ENCODE results near the gene GFER. TPM values are rescaled to one million over a fixed set of nuclear protein-coding genes. Genes with fewer than 3 reads are reported as not detected.
"Not testable (repeated sequence)": the region's sequence is repeated elsewhere in the genome, so short reads cannot be mapped to it uniquely, and the experiment has no call there.

GFER gene
- total RNA-seq (ENCODE audit: insufficient read depth, low replicate concordance): 12.0 TPM

DNA sequence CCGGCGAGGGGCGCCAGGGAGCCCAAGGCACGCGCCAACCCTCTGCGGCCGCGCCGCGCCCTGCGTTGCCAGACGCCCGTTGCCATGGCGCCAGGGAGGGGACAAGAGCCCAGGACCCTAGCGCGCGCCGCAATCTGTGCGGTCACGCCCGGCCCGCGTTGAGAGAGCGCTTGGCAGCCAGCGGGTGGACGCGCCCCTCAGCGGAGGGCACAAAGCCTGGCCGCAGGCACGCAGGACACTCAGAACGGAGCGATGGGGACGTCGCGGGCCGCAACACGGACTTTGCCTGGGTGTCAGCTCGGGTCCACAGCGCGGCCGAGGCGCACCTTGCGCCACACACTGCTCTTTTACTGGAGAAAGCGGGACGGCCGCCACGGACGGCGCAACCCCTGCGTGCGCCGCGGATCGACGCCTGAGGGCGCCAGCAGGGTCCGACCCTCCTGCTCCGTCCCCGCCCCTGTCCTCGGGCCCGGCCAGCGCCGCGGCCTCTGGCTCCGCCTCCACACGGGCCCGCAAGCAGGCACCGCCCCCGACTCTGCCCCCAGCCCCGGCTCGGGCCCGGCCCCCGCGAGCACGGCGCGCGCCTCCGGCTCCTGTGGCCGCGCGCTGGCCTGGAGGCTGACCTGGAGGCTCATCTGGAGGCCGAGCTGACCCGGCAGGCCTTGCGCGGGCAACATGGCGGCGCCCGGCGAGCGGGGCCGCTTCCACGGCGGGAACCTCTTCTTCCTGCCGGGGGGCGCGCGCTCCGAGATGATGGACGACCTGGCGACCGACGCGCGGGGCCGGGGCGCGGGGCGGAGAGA lies at the start of gene GFER:
Gene GFER (plus strand): TSS at position 650 of the 803 bp plus-strand sequence. CDS start 26 bp downstream, at position 676.
- DNase-seq (ENCODE audit: low spot score): peak; percentile 94

DNA sequence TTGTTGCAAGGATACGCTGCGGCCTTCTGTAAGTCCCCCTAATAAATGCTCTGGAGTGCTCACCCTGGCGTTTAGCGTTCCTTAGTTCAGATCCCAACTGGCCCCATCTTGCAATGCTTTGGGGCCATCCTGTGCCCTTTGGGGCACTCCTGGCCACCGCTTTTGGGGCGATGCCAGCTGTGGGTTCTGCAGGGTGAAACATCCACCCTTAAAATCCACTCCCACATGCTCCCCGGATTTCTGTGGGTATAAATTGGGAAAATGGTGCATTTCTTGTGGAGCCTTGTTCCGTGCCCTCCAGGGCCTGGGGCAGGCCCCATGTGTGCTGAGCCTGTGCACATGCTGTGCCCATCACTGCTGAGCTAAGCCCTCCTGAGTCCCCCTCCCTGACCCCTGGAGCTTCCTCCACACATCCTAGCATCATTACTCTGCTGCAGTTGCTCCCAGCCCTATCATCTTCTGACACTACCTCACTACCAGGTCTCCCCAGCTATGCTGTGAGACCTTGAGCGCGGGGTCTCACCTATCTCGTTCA lies 47.0 kb upstream of the GFER start:
- DNase-seq (ENCODE audit: low spot score): no peak

DNA sequence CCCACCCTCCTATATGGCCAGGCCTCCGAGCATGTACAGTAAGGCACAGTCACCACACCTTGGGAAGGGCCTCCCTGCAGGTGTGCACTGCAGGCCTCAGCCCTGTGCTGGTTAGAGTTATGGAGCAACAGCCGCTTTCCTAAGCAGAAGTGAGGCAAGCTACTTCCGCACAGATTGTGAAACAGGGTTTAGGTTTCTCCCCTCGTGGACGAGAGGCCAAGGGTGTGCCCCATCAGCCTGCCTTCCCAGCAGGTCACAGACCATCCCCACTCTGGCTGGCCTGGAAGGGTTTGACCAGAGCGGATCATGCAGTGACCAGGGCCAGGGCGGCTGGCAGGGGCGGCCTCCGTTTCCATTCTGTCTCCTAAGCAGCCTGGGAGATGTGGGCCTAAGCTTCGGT lies 45.7 kb upstream of the GFER start:
- no peak for DNase-seq (ENCODE audit: low spot score)

DNA sequence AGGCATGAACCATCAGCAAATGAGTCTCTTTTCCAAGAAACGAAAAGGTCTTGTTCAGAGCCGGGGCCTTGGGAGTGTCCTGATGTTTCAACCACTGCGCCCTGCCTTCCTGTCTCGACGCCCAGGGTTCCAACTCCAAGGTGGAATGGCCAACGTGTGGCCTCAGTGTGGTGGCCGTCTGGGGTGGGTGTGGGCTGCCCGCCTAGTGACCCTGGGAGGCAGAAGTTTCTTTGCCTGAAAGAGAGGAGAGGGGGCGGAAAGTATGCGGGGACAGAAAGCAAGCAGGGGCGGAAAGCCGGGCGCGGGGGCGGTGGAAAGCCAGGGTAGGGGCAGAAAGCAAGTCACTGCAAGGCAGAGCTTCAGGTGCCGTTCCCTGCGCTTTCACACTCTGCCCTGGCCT lies 45.1 kb upstream of the GFER start:
- no peak for DNase-seq (ENCODE audit: low spot score)

DNA sequence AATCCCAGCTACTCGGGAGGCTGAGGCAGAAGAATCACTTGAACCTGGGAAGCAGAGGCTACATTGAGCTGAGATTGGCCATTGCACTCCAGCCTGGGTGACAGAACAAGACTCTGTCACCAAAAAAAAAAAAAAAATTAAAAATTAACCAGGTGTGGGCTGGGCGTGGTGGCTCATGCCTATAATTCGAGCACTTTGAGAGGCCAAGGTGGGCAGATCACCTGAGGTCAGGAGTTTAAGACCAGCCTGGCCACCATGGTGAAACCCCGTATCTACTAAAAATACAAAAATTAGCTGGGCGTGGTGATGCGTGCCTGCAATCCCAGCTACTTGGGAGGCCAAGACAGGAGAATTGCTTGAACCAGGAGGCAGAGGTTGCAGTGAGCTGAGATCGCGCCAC lies 44.2 kb upstream of the GFER start:
- not testable (repeated sequence) for DNase-seq (ENCODE audit: low spot score)

DNA sequence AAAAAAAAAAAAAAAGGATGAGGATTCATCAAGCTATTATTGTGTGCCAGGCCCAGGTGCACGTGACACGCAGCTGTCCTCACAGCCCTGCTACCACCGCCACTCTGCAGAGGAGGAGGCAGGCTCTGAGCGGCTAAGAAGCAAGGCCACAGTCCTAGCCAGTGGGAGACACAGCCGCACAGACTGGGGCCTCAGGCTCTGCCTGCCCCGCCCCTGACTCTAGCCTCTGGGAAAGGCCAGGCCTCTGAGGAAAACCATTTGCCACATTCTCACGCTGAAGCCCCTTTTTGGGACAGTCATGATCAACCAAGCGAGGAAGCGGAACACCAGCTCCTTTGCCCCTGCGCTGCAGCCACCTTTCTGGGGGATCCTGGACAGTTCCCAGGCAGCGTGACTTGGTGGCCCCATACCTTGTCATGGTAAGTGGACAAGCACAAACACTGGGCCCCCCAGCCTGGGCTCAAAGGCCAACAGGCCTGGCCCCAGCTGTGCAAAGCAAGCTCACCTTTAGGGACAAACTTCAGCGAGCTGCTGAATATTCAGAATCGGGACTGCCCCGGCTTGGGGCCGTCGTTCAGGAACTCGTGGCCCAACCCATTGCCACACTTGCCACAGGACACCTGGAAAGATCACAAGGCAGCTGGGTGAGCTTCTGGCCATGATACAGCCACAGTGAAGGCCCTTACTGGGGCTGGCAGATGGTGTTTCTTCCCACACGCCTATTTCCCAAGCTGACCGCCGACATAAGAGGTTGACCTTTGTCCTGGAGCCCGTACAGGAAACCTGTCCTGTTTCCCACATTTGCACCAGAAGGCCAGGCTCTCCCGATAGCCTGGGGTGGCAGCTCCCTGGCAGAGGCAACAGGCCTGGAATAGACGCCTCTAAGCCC lies 43.5 kb upstream of the GFER start:
- no peak for DNase-seq (ENCODE audit: low spot score)

DNA sequence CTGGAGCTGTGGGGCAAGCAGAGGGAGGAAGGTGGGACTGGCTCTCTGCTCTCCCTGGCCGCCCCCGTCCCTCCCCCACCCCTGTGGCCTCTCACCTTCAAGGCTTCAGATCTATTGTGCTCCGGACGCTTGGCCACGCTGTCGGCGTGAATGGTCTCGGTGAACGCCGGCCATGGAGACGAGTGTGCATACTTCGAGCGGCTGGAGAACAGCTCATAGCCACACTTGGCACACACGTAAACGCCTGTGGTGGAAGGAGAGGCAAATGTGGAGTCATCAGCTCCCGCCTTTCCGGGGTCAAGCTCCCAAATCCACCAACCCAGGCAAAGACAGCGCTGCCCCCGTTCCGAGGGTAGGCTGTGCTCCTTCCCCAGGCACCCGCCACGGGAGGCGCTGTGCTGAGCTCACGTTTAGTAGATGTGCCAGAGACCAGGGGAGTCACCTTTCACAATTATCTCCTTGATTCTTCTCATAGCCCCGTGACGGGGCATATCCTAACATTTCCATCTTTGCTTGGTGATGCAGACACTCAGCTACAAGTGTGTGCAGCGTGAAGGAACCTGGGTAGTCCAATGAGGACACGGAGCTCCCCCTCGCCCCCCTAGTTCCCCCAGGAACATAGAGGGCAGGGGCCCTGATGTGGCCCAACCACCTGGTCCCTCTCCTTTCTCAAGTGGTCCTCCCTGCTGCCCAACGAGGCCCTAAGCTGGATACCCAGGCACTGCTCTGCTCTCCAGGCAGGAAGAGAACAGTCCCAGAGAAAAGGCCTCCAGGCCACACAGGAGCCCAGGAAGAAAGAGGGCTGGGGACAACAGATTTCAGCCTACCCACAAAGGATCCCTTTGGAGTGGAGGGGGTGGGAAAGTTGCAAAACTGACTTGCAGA lies 42.6 kb upstream of the GFER start:
- no peak for DNase-seq (ENCODE audit: low spot score)

DNA sequence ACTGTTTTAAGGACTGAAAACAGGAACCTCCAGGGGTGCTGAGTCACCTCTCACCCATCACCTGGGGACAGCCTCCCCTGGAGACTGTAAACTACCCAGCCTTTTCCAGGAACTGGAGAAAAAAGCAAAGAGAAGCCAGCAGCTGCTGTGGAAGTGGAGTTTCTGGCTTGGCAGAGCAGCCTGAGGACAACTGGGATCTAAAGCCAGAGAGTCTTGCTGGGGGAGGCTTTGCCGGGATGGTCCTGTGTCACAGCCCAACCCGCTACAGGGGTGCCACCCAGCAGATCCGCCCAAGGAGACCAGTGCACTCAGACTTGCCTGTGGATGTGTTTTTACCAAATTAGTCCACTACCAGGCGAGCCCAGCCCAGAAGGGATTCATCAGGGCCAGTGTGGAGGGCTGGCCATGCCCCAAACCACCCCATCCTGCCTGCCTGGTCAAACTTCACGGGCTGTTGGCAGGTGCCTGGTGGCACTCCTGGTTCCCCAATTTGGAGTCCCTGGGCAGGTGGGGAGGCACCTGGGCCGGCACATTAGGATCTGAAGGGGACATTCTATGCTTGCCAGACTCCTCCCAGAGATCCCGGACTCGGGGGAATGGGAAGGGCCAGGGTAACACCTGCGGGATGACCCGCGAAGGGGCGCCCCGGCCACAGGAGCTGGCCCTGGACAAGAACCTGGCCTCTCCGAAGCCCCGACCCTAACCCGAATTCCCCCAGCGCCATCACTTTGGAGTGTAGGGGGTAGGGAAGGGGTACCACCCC lies 41.8 kb upstream of the GFER start:
- no peak for DNase-seq (ENCODE audit: low spot score)

DNA sequence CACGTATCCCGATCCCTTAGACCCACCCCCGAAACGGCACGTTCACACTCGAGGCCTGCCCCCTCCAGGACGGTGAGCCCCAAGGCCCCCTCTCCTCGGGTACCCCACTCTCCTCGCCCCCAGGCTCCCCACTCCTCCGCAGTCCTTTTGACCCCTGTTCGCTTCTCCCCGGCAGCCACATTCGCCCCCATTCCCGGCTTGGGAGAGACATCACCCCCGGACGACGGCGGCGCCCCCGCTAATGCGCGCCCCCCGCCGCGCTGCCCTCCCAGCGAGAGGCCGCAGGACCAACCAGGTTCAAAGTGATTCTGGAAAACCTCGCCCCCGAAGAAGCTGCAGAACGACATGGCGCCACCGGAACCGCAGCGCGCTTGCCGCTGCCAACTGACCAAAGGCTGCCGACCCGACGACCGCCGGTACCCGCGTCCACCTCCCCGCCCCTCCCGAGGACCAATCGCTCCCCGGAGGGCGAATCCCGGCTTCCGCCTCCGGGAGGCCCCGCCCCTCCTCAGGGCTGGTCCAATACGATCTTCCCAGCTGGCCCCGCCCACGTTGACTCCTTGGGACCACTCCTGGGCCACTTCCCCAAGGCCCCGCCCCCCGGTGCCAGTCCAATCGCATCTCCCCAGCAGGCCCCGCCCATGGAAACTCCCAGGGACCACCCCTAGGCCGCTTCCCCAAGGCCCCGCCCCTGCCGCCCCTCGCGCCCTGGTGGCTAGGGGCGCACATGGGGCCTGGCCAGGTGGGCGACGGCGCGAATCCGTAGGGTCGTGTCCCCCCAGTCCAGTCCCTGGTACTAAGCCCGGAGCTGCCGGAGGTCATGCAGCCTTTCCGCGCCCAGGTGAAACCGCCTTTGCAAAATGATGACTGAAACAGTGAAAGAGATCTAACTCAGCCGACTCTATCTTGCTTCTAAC lies 40.9 kb upstream of the GFER start, which contains the start of gene MSRB1:
Gene MSRB1 (minus strand): TSS at position 390 of the 917 bp plus-strand sequence. CDS start 43 bp downstream, at position 347.
- DNase-seq (ENCODE audit: low spot score): peak; percentile 100

DNA sequence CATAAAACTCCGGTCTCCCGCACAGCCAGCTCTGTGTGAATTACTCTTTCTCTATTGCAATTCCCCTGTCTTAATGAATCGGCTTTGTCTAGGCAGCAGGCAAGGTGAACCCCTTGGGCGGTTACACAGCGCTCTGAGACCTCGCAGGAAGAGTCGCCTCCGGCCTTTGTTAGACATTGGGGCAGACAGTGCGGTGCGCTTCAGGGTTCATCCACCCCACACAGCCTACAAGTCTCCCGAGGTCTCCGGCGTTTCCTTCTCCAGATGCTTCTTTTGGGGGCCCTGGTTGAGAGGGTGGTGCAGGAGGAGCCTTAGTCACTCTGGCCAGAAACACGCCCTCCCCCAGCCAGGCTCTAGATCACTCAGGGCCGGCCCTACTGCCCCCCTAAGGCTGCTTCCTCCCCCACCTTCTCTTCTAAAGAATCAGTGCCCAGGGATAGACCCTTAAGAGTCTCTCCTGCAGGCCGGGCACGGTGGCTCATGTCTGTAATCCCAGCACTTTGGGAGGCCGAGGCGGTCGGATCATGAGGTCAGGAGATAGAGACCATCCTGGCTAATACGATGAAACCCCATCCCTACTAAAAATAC lies 39.3 kb upstream of the GFER start:
- no peak for DNase-seq (ENCODE audit: low spot score)

DNA sequence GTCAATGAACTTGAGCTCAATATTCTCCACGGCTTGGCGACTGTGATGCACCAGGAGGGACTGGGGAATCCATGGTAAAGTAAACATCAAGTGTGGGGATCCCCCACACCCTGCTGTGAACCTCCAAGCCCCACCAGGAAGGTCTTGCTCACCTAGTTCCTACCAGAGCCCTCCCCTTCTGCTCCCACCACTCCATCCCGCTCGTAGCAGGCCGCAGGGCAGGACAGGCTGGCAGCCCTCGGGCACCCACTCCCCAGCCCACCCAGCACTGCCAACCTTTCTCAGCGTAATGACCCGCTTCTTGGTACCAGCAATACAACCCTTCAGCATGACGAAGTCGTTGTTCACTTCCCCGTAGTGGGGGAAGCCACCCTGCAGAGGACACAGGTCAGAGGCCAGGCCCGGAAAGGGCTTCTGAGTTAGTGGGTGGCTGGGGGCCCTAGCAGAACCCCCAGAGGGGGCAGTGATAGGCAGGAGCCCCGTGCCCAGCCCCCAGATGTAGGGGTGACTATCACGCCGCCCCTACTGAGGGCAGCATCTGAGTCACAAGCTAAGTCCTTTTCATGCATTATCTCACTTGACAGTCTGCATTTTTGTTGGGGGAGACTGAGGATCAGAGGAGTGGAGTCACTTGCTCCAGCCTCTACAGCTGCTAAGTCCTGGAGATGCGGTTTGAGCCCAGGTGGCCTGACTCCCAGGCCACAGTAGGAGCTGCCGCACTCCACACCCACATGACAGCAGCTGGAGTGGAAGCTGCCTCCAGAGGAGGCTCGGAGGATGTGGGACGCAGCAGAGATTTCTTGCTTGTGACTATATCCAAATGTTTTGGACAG lies 38.2 kb upstream of the GFER start:
- DNase-seq (ENCODE audit: low spot score): no peak

DNA sequence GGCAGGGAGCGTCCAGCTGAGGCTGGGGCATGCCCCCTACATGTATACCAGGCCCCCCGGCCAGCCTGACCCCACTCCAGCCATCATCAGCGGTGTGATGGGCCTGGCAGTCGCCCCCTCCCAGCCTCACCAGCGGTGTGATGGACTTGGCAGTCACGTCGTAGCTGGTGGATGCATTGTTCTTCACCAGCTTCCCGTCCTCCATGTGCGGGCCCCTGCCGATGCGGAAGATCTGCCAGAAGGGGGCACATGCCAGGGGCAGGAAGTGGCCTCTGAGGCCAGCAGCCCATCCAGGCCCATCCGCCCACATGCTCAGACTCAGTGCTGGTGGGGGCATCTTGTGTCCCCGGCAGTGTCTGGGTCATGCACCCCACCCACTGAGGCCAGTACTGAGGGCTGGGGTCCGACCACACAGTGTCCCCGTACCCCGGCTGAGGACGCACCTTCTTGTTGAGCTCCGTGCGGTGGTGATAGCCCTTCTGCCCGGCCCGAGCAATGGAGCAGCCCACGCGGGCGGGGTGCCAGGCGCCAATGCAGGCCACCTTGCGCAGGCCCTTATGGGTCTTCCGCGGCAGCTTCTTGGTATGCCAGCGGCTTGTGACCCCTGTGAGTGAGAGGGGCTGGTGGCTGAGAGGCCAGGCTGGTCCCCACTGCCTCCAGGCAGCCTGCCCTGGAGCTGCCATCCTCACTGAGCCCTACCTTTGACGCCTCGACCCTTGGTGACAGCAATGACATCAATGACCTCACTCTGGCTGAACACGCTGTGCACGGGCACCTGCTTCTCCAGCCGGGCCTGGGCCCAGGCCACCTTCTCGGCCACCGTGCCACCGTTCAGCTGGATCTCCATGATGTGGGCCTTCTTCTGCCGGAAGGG lies 37.3 kb upstream of the GFER start:
- DNase-seq (ENCODE audit: low spot score): no peak

DNA sequence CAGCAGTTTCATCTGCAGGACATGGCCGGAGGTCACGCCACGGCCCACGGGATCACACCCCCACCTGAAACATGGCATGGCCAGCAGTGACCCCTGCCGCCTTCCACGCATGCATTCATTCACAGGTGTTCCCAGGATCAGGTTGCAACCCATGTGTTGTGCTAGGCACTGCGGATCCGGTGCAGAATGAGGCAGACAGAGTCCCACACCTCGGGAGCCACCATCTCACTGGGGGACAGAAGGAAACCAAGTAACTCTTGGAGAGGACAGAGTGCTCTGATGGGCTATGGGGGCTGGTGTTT lies 36.7 kb upstream of the GFER start:
- DNase-seq (ENCODE audit: low spot score): no peak

DNA sequence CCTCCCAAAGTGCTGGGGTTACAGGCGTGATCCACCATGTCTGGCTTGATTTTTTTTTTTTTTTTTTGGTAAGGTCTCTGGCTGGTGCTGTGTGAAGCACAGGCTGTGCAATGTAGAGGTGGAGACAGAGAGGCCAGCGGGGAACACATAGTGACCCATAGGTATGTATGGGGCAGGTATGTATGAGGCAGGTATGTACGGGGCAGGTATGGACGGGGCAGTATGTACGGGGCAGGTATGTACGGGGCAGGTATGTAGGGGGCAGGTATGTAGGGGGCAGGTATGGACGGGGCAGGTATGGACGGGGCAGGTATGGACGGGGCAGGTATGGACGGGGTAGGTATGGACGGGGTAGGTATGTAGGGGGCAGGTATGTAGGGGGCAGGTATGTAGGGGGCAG lies 34.5 kb upstream of the GFER start:
- no peak for DNase-seq (ENCODE audit: low spot score)

DNA sequence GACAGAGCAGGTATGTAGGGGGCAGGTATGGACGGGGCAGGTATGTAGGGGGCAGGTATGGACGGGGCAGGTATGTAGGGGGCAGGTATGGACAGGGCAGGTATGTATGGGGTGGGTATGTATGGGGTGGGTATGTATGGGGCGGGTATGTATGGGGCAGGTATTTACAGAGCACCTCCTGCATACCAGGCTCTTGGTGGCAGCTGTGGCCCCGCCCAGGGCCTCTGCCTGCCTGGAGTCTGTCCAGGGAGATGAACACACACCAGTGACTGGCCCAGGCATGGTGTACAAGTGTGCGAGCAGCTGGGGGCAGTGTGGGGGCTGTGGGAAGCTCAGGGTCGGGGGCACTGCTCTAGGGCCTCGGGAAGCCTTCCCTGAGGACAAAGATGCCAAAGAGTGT lies 33.9 kb upstream of the GFER start:
- DNase-seq (ENCODE audit: low spot score): no peak

DNA sequence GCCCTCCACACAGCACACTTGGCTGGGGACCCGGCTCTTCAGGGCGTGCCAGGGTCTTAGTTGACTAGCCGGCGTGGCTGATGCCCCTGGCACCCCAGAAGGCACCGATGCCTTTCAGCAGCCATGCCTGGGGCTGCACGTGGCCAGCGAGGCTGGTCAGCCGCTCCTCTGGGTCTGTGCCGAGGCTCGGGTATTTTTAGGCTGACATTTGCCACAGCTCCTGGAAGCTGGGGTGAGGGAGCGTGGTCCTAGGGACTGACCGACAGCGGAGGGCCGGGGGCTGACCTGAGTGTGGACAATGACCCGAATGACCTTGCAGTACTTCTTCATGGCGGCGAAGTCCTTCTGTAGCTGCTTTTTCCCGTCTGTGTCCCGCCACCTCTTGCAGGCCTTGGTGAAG lies 33.4 kb upstream of the GFER start:
- DNase-seq (ENCODE audit: low spot score): no peak

DNA sequence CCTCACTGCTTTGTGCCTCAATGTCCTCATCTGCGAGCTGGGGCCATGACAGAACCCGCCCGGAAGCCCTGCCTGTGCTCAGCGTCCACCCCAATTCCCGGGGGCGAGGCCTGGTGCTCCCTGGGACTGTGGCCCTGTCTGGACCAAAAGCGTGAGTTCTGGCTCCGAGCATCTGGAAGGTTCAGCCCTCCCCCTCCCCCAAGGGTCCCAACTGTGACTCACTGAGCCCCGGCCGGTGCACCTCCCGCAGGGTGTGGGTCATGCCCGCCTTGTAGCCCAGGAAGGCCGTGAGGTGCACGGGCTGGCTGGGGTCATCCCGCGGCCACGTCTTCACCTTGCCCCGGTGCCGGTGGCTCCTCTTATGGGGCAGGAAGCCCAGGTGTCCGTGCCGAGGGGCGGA lies 30.3 kb upstream of the GFER start:
- DNase-seq (ENCODE audit: low spot score): no peak
